ENCODE results near the gene MORN3. TPM values are rescaled to one million over a fixed set of nuclear protein-coding genes. Genes with fewer than 3 reads are reported as not detected.

MORN3 gene
- total and polyA plus RNA-seq, 10 of the 15 experiments (the other 5 are each of a cell fraction or from before 2014, with no cell fraction given): 0.08 to 0.34 (median 0.17) TPM

GRCh38 chr12:121626087-121626852, 43.2 kb downstream of the MORN3 start, which contains the start of gene ORAI1 (continued):
- TF ChIP-seq ATF2 (IDR thresholded peaks at IDR 0.05; ENCODE audit: low read length) (no peak), RCOR1 (conservative IDR thresholded peaks at IDR 0.05; ENCODE audit: low read depth, low read length) (no peak), PAX5 (IDR thresholded peaks at IDR 0.05; ENCODE audit: borderline replicate concordance, low read depth, low read length) (peak; percentile 36; the same call in 1 of the 2 replicates), HDAC6 (IDR thresholded peaks at IDR 0.05; ENCODE audit: unreplicated experiment) (peak; percentile 55), EZH2 (IDR thresholded peaks at IDR 0.05; ENCODE audit: borderline replicate concordance, control insufficient read depth, low read depth, low read length) (no peak), POLR2AphosphoS2 (IDR thresholded peaks at IDR 0.05; ENCODE audit: low read depth, low read length) (peak; percentile 54; the same call in 1 of the 2 replicates), E4F1 (IDR thresholded peaks at IDR 0.05; ENCODE audit: borderline replicate concordance, partially characterized antibody) (no peak), ZNF207 (IDR thresholded peaks at IDR 0.05; ENCODE audit: borderline replicate concordance) (no peak), BMI1 (IDR thresholded peaks at IDR 0.05; ENCODE audit: borderline replicate concordance) (no peak), HSF1 (IDR thresholded peaks at IDR 0.05; ENCODE audit: low read depth, low read length) (no peak), ELK1 (IDR thresholded peaks at IDR 0.05; ENCODE audit: low read depth, low read length) (no peak), SP1 (IDR thresholded peaks at IDR 0.05; ENCODE audit: low read depth, low read length) (peak; percentile 60), BCLAF1 (IDR thresholded peaks at IDR 0.05) (0 out of 2 replicates have a peak, but pooled peaks have one; percentile 57), ZNF592 (IDR thresholded peaks at IDR 0.05) (peak; percentile 16; the same call in 1 of the 2 replicates)
